Vagina (tissue), 2 donors: ENCODE results near the gene C2orf81. TPM values are rescaled to one million over a fixed set of nuclear protein-coding genes. Genes with fewer than 3 reads are reported as not detected.

Experiments used
- DNase-seq, 2 donors: peaks; one replicate each; pipeline ENCODE4 v3.0.0-alpha.2; 2017; ENCODE audit errors: extremely low spot score in 2 of 2
- H3K27ac ChIP-seq: fragments of 200-600 bp; sonication (generic); one replicate; pipeline ENCODE4 v1.5.1; 2019
- H3K27me3 ChIP-seq: fragments of 200-600 bp; sonication (generic); one replicate; pipeline ENCODE4 v1.5.1; 2019
- H3K36me3 ChIP-seq, 2 donors: fragments of 200-600 bp; sonication (generic); one replicate each; pipeline ENCODE4 v1.5.1; 2017 to 2019
- H3K4me1 ChIP-seq: fragments of 200-600 bp; sonication (generic); one replicate; pipeline ENCODE4 v1.5.1; 2019
- H3K4me3 ChIP-seq, 2 donors: fragments of 200-600 bp; sonication (generic); 1 replicate in 1 of 2; 2 replicates in 1 of 2; pipeline ENCODE4 v1.5.1; 2016 to 2019
- H3K9me3 ChIP-seq: fragments of 200-600 bp; sonication (generic); one replicate; pipeline ENCODE4 v1.5.1; 2019
- CTCF ChIP-seq, 3 experiments: fragments of 450-650 bp in 2 of 3; fragments of 200-600 bp in 1 of 3; sonication (generic) in 1 of 3; IDR thresholded peaks; one replicate each; pipeline ENCODE4 v1.5.1; 2017 to 2019; ENCODE audit warnings: antibody characterized with exemption in 3 of 3, mild to moderate bottlenecking in 2 of 3, moderate library complexity in 2 of 3
- POLR2A ChIP-seq, 2 donors: fragments of 450-650 bp; IDR thresholded peaks; one replicate each; pipeline ENCODE4 v1.6.1; 2017; ENCODE audit warnings: antibody characterized with exemption in 2 of 2, mild to moderate bottlenecking in 2 of 2, moderate library complexity in 2 of 2
- POLR2AphosphoS5 ChIP-seq, 2 donors: sonication (generic); formaldehyde crosslinking; IDR thresholded peaks; one replicate each; pipeline ENCODE4 v1.9.0; 2017; ENCODE audit warnings: antibody characterized with exemption in 2 of 2, mild to moderate bottlenecking in 2 of 2, low read depth in 1 of 2; ENCODE audit not compliant: insufficient read depth in 1 of 2
- intact Hi-C: fragments of 100-400 bp; cut with DNase I; formaldehyde crosslinking; loops from one replicate; pipeline ENCODE4 v1.15.1; 2023
- total RNA-seq: library from RNA; depleted of rRNA; stranded (reverse); fragments of >200 nt; gene quantifications from one replicate; pipeline ENCODE4 v1.2.3, GENCODE V29; 2016

Gene C2orf81
- total RNA-seq, 1 donor from 2014 or later, result 2.7 TPM

- no peak for DNase-seq
- intact Hi-C loops, result no loop called here
- no peak overlapping the region for H3K27ac ChIP-seq
- H3K4me1 ChIP-seq, result peaks cover 2% of the 10 kb centered on the region
- H3K36me3 ChIP-seq, result peaks cover 0 to 82% of the 10 kb centered on the region in 2 donors
- H3K4me3 ChIP-seq, result no peak overlapping the region
- TF ChIP-seq CTCF (IDR thresholded peaks at IDR 0.05) (no peak), POLR2AphosphoS5 (IDR thresholded peaks at IDR 0.05; ENCODE audit: insufficient read depth in 1 of 2, low read depth in 1 of 2) (no peak), POLR2A (IDR thresholded peaks at IDR 0.05) (no peak)
- H3K27me3 ChIP-seq, result no peaks in the 10 kb centered on the region
- no peaks in the 10 kb centered on the region for H3K9me3 ChIP-seq
Observed at GRCh38 chr2:74367789-74368188, 53.6 kb downstream of the C2orf81 start.

GRCh38 chr2:74366036-74366435, 55.4 kb downstream of the C2orf81 start:
- no peak overlapping the region for H3K4me3 ChIP-seq
- no peaks in the 10 kb centered on the region for H3K9me3 ChIP-seq
- H3K4me1 ChIP-seq, result no peaks in the 10 kb centered on the region
- DNase-seq, result no peak
- H3K36me3 ChIP-seq, result peaks cover 0 to 97% of the 10 kb centered on the region in 2 donors
- no peak overlapping the region for H3K27ac ChIP-seq
- TF ChIP-seq CTCF (IDR thresholded peaks at IDR 0.05) (no peak), POLR2A (IDR thresholded peaks at IDR 0.05) (no peak), POLR2AphosphoS5 (IDR thresholded peaks at IDR 0.05; ENCODE audit: insufficient read depth in 1 of 2, low read depth in 1 of 2) (no peak)
- intact Hi-C loops, result no loop called here
- no peaks in the 10 kb centered on the region for H3K27me3 ChIP-seq

GRCh38 chr2:74364533-74365505, 56.6 kb downstream of the C2orf81 start:
- Histone ChIP-seq H3K9me3 (no peaks in the 10 kb centered on the region), H3K4me1 (no peaks in the 10 kb centered on the region), H3K4me3 (no peak overlapping the region), H3K36me3 (peaks cover 0 to 95% of the 10 kb centered on the region in 2 donors), H3K27ac (no peak overlapping the region), H3K27me3 (no peaks in the 10 kb centered on the region)
- TF ChIP-seq CTCF (IDR thresholded peaks at IDR 0.05), result no peak
- TF ChIP-seq POLR2AphosphoS5 (IDR thresholded peaks at IDR 0.05; ENCODE audit: insufficient read depth in 1 of 2, low read depth in 1 of 2), result no peak
- TF ChIP-seq POLR2A (IDR thresholded peaks at IDR 0.05), result no peak
- intact Hi-C loops, result no loop called here
- DNase-seq, result no peak

Other genes starting within 250 kb of the C2orf81 start
- gene MOB1A, start 242.7 kb downstream of the C2orf81 start, total RNA-seq, result 68.5 TPM
- gene MTHFD2, start 223.0 kb downstream of the C2orf81 start, total RNA-seq, result 55.7 TPM
- gene SLC4A5, start 78.2 kb downstream of the C2orf81 start, total RNA-seq, result 4.4 TPM
- 95.0 TPM for gene DCTN1, start 41.3 kb downstream of the C2orf81 start, total RNA-seq
- 8.8 TPM for gene WDR54, start 111 bp upstream of the C2orf81 start, total RNA-seq
- 24.6 TPM for gene RTKN, start 20.3 kb upstream of the C2orf81 start, total RNA-seq
- 32.7 TPM for gene INO80B, start 33.5 kb upstream of the C2orf81 start, total RNA-seq
- 63.1 TPM for gene WBP1, start 36.8 kb upstream of the C2orf81 start, total RNA-seq
- gene MOGS, start 43.8 kb upstream of the C2orf81 start, total RNA-seq, result 23.6 TPM
- gene MRPL53, start 51.1 kb upstream of the C2orf81 start, total RNA-seq, result 40.3 TPM
- 41.3 TPM for gene CCDC142, start 61.4 kb upstream of the C2orf81 start, total RNA-seq
- gene TTC31, start 61.5 kb upstream of the C2orf81 start, total RNA-seq, result 11.8 TPM
- gene LBX2, start 78.0 kb upstream of the C2orf81 start, total RNA-seq, result not detected
- 14.7 TPM for gene PCGF1, start 86.1 kb upstream of the C2orf81 start, total RNA-seq
- 6.6 TPM for gene TLX2, start 92.8 kb upstream of the C2orf81 start, total RNA-seq
- 9.6 TPM for gene DQX1, start 104.6 kb upstream of the C2orf81 start, total RNA-seq
- 124 TPM for gene AUP1, start 108.1 kb upstream of the C2orf81 start, total RNA-seq
- gene HTRA2, start 108.3 kb upstream of the C2orf81 start, total RNA-seq, result 24.3 TPM
- 6.1 TPM for gene LOXL3, start 132.3 kb upstream of the C2orf81 start, total RNA-seq
- 20.1 TPM for gene DOK1, start 133.1 kb upstream of the C2orf81 start, total RNA-seq
- gene M1AP, start 226.7 kb upstream of the C2orf81 start, total RNA-seq, result 4.9 TPM
- gene SEMA4F, start 232.6 kb upstream of the C2orf81 start, total RNA-seq, result 8.3 TPM